HG03432 (cell line): ENCODE measurements around the gene DIO1.

Experiments used
- ATAC-seq: cut with Tn5 transposase; IDR thresholded peaks from one replicate; pipeline ENCODE4 v1.9.1; 2021; ENCODE audit warnings: mild to moderate bottlenecking, moderate library complexity; ENCODE audit not compliant: unreplicated experiment

Gene DIO1

DNA sequence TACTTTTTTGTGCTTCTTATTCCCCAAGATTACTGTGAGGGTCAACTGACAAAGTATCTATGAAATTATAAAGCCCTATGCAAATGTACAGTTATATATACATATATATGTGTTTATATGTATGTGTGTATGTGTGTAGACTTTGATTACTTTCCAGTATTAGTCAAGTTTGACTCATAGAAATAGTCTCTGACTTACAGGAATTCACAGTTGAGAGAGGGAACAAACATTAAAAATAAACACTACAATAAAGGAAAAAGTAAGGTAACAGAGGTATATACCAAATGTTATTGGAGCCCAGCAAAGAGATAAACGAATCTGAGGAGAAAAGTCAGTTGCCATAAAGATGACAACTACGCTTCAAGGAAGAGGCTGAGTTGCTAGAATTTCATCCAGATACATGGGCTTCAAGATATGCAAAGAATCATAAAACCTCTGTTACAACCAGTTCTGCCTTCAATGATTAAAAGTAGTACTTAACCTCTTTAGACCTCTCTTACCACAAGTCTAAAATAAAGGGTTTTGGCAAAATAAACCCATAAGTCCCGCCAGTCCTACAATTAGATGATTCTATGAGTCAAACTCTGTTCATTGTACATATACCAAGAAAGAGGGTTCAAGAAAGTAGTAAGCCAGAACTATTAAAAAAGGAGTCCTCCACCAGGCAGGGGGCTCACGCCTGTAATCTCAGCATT is 44.3 kb downstream of the DIO1 start:
- no peak for ATAC-seq

DNA sequence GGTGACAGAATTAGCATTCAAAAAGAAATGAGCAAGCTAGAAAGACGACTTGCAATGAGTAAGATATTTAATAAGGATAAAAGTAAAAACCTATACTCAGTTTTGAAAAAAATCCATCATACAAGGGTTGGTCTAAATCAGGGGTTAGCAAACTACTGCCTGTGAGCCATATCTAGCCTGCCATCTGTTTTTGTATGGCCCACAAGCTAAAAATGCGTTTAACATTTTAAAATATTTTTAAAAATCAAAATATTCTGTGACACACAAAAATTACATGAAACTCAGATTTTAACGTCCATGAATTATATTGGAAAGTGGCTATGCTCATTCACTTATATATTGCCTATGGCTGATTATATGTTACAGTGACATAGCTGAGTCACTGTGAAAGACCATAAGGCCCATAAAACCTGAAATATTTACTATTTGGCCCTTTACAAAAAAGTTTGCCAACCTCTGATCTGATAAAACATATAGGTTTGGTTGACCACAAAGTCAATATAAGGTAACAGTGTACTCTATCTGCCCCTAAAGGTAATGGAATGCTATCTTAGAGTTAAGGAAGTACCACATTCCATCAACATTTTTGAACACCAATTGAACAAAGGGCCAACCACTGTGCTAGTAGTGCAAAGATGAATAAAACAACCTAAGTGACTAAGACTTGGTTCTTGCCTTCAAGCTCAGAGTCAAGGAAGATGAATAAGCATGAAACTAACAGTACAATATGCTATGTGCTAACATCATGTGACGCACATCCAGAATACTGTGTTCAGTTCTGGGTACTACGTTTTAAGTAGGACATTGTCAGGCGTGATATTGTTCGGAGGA is 48.4 kb downstream of the DIO1 start:
- ATAC-seq = no peak

DNA sequence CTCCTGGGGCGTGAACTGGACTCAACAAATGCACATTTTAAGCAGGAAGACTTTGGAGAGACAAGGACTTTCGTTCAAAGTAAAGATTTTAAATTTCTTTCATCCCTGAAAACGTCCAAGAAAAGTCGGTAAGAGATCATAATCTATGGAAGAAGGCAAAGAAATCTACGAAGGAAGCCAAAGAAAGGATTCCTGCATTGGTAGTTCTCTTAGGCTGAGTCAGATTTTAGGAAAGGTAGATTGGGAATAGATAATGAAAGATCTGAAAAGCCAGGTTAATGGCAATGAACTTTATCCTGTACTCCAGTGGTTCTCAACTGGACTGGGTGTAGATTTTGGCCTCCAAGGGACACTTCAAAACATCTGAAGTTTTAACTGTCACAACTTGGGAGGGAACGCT is 49.1 kb downstream of the DIO1 start:
- no peak for ATAC-seq

DNA sequence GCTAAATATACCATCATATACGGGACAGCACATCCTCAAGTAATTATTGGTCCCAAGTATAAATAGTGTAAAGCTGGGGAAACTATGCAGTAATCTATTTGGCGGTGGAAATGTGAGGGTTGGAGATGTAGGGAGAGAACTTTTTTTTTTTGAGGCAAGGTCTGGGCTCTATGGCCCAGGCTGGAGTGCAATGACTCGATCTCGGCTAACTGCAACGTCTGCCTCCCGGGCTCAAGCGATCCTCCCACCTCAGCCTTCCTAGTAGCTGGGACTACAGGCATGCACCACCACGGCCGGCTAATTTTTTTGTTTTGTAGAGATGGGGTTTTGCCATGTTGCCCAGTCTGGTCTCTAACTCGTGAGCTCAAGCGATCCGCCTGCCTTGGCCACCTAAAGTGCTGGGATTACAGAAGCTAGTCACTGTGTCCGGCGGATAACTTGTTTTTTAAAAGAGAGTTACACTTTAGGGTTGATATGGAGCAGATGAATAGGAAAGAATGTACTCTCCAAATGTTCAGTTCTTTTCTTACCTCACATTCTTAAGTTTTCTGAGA is 49.6 kb downstream of the DIO1 start:
- no peak for ATAC-seq

DNA sequence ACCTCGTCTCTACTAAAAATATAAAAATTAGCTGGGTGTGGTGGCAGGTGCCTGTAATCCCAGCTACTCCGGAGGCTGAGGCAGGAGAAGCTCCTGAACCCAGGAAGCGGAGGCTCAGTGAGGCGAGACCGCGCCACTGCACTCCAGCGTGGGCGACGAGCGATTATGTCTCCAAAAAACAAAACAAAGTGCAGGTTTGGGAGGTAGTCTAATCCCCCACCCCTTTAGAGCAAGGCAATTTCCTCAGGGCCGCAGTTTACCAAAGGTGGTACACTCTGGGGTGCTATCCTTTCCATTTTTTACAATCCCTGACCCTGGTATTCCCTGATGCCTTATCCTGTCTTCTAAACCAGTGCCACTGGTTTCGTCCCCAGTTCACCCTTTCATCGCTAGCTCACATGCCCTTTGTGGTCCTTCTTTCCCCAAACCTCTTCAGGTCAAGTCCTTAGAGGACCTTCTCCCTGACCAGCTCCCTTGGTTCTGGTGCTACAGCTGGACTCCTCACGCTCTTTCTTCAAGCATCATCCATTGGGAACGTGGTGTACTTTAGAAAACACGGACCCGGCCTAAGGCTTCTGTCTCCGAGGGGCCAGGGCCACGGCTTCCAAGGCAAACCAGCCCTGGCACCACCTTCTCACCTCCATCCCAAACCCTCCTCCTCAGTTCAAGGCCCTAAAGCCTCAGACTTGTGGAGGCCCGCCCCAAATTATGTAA is 50.6 kb downstream of the DIO1 start:
- no peak for ATAC-seq

DNA sequence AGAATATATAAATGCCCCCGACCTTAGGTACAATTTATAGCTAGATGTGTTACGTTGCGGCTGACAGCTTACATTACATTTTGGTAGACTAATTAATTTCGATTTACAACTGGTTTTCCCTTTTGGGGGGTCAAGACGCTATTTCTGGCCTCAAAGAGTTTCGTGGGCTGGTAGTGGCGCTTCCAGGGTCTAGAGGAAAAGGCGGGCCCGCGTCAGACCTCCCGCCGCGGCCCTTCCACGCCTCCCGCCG is 51.1 kb downstream of the DIO1 start:
- ATAC-seq = no peak

DNA sequence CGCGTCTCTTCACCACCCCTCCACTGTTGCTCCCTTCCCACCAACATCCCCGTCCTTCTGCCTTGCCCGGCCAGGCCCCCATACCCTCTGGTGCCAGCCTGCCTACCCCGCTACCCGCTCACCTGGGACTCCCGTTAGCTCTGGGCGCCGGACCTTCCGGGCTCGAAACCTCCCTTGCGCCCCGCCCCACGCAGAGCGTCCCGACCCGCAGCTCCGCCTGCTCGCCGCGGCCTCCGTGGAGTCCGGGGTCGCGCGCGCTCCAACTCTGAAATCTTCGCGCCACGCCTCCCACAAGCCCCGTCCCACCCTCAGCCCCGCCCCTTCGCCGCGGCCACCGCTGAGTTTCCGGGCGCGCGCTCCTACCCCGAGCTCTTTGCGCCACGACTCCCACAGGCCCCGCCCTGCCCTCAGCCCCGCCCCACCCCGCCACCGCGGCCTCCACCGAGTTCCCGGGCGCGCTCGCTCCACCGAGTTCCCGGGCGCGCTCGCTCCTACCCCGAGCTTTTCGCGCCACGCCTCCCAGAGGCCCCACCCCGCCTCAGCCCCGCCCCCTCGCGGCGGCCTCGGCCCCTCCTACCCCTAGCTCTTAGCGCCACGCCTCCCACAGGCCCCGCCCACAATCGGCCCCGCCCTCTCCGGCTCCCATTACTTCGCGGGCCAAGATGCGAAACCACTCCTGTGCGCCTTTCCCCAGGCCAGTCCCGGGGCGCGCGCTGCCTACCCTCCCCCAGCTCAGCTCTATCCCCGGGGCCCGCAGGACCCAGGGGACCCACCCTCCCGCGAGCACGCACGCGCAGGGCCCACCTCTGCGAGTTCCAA is 51.7 kb downstream of the DIO1 start, which contains the start of gene IFT25:
Gene IFT25 (minus strand): TSS at position 267 of the 819 bp plus-strand sequence. CDS start 5,617 bp downstream, outside the sequence.
- ATAC-seq = peak; percentile 73

DNA sequence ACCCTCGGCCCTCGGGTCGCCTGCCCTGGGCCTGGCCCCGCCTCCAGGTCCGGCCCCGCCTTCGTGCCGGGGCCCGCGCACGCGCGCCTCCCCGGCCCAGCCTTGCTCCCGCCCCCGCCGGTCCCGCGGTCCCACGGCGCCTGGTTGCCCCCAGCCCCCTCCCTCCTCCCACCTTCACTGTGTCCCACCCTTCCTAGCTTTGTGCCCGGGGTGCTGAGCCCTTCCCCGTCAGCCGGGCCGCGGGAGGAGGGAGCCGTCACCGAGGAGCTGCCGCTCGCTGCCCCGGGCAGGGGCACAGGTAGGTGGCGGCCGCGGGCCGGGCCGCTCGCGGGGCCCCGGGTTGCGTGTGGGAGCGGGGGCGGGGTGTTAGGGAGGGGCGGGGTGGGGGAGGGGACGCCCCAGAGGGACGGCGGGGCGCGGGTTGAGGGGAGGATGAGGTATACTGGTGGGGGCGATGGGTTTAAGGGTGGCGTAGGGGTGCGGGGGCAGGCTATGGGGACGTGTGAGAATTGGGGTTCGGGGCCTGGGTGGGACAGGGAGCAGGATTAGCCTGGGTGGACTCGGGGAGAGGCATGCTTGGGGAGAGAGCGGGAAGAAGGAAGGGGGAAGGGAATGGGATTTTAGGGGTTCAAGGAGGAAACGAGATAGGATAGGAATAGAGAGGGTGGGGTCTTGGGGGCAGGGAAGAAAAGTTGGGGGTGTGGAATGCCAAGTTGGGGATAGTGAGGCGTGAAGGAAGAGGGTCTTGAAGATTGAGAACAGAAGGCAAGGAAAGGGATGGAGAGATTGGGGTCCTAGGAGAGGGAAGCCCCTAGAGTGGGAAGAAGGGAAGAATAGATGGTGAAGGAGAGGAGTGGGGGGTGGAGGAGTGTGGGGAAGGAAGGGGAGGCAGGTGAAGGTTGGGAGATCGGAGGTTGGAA is 52.5 kb downstream of the DIO1 start, which contains the start of gene LRRC42:
Gene LRRC42 (plus strand): TSS at position 99 of the 920 bp plus-strand sequence. CDS start 5,650 bp downstream, outside the sequence.
- ATAC-seq = peak; percentile 75

DNA sequence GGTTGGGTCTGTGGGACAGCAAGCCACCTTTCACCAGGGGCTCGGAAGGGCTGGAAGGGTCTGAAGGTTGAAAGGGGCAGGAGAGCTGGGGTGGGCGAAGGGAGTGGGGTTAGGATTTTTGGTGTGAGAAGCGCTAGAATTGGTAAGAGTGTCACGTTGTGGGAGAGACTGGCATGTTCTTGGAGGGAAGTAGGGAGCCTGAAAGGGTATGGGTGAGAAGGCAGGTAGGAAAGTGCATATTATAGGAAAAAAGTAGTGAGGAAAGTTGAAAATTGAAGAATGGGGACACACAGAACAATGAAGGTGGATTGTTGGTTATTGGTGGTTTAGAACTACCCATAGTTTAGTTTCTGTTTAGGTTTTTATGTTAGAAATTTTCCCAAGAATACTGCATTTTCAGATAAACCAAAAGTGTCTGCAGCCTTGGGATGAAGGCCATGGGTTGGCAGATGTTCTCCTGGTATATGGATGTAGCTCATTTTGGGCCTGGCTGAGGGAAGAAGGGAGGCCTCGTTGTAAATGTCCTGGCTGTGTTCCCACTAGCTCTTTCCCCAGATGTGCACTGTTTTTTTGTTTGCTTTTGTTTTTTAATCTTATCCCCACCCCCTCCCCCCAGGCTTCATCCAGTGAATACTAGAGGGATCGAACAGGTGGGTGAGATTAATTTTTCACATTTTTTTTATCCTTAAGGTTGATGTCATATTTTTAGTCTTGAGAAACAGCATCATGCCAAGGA is 53.4 kb downstream of the DIO1 start:
- no peak for ATAC-seq

DNA sequence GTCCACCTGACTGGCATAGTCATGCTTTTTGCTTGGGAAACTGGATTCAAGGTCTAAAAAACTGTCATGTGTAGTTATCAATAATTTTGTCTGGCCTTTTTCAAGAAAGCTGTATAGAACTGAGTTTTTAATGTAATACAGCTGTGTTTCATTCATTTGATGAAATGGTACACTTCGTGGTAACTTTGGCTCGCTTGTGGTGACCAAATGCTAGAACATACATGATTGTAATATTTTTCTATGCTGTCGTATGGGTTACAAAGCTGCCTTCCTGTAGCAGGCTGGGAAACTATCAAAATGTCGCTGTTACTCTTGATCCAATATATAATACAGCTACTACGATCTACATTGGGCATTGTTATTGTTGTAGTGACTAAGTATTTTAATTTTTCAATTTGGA is 54.3 kb downstream of the DIO1 start:
- ATAC-seq = no peak

DNA sequence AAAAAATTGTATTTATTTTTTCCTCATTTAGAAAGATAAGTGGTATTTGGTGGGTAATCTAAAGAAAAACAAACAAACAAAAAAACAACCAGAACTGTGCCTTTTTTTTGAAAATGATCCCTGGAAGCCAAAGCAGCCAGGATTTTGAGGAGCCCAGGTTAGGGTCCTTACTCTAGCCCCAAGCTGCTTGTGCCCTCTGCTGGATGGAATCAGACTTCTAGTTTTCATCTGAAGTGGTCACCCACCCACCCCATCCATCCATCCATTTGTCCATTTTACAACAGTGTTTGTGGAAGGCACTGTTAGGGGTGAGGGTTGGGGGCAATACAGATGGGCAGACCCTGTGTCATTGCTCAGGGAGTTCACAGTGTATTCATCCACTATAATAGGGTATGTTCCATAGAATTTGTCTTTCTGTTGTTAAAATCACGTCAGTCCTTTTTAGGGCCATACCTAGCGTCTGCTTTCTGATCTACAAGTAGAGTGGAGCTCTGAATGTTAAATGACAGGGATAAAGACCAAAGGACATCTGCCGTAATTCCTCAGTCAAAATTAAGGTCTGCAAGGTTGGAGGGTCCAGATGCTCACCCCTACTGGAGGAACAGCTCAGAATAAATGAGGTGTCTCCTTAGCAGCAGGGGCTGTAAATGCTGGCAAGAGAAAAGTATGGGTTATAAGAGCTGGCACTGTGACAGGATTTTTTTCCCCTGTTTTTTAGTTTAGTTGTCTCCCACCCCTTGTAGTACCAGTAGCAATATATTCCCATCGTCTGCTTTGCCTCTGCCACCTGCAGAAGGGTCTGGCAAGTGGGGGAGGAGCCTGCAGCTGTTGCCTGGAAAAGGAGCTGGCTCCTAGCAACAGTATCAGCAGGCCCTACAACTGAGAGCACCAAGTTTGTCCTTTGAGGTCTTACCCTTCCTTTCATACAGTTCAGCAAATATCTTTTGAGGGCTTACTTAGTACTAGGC is 55.3 kb downstream of the DIO1 start:
- ATAC-seq = no peak

DNA sequence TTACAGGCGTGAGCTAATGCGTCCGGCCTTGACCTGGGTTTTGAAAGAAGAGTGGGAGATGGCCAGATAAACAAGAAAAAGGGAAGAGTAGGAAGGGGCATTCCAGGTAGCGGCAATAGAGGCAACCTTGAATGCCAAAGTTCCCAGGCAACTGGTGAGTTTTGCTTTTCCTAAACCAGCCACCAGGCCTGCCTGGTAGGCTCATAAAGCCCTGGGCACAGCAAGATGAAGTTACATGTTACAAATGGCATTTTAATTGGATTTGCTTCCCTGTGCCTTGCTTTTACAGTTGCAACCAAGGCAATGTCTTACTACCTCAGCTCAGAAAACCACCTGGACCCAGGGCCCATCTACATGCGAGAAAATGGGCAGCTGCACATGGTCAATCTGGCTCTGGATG is 57.7 kb downstream of the DIO1 start:
- no peak for ATAC-seq

DNA sequence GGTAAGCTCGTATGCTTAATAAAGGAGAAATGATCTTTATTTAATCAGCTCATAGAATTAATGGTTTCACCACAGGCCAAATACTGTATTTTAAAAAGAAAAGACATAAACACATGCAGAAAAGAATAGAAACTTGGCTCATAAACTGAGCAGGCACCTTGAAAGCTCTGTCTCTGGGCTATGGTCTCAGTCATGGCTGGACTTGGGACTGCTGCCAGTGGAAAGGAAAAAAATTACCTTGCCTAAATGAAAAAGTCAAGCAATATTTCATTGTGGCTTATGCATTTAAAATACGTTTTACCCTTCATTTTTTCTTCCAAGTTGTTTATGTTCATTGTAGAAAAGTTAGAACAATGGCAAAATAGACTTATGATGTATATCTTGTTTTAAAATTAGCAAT is 60.1 kb downstream of the DIO1 start:
- no peak for ATAC-seq

DNA sequence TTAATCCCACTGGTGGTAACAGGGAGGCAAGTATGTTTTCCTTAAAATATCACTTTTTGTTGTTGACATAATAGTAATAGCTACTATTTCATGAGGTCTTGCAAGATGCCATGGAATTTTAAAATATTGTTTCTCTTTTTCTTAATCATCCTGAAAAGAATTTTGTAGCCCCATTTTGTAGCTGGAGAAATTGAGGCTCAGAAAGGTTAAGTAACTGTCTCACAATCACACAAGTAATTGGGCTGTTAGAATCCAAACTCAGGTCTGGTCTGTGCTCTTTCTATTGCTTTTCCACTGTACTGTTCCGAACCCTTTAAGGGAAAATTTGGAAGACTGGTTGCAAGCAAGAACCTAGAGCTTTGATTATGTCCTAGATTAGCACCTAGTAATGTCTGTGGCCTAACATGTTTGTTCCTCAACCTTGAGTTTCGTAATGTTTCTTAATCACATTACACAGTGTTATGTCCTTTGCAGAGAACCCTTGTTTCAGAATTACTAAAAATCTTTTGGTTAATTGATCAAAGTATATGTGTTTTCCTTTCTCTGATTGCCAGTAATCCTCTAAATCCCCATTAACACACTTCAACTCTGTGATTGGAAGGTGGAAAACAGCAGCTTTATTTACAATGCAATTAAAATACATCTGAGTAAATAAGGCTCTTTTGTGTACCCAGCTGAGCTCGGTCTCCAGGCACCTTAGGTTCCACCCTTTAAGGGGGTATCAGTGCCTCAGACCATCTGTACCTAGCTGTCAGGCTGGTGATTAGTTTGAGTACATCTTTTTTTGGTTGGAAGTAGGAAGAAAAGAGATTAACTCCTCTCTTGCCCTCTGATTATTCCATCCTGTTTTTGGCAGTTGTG is 62.6 kb downstream of the DIO1 start:
- ATAC-seq = no peak

DNA sequence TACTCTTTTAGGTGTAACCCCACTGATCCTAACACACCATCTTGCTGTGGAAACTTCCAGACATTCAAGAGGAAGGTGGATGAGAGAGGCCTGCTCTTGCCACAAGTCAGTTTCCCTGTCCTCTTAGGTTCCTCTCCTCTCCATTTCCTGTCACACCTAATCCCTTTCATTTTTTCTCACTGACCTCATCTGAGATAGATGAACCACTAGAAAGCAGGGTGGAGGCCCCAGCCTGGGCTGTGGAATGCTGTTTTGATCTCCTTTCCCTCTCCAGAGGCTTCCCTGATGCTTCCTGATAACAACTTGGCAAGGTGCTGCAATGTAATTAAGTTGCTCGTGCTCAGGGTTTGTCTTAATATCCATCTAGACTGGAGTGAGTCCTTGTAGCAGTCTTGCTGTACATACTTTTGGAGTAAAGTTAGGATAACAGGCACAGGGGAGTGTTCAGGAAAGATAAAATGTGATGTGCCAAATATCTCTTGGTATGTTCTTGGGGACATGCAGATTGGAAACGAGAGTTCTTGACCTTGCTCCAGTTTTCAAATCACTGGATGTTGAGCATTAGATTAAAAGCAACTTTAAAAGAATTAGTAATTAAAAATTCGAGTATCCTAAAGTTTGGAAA is 63.3 kb downstream of the DIO1 start:
- ATAC-seq = no peak

DNA sequence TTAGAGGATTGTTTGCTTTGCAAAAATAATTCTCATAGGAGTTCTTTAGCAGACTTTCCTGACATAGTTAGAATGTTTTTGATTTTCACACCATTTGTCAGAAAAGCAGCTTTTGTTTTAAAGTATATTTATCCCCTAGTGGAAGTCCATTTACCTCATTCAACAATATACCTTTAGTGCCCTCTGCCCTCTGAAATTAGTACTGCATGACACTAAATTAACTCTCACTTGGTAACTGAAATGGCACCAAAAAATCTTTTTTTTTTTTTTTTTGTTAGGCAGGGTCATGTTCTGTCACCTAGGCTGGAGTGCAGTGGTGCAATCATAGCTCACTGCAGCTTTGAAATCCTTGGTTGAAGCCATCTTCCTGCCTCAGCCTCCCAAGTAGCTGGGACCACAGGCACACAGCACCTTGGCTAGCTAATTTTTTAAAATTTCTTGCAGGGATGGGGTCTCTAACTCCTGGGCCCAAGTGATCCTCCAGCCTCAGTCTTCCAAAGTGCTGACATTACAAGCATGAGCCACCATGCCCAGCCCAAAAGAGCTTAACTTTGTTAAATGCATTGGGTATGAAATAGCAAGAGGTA is 65.8 kb downstream of the DIO1 start:
- ATAC-seq = no peak
